ENCODE measurements around the gene KCNK10. TPM values are rescaled to one million over a fixed set of nuclear protein-coding genes. Genes with fewer than 3 reads are reported as not detected.

KCNK10 gene
- total RNA-seq, 1 experiment from 2014 or later = not detected

DNA sequence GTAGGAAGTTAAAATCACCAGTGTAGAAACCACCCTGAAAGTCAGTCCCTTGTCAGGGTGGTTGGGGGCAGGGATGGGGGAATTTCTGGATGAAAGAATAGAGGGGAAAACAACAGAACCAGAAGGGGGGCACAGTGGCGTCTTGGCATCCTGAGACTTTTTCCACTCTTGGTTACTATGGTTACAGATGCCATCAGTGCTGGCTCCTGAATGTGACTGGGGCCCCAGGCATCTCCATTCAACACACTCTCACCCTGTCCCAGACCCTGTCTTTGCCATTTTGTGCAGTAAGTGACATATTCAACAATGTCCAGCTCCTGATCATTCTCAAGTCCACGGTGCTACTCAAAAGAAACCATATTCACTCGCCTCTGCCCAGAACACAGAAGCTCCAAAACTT is 11.3 kb downstream of the KCNK10 start:
- ChIA-PET CTCF (no interaction called here), POLR2A (ENCODE audit: low non-redundant PET) (no interaction called here)
- no peak for DNase-seq (ENCODE audit: low spot score)
- no peaks in the 10 kb centered on the region for H3K36me3 ChIP-seq (ENCODE audit: insufficient read depth, low read length, poor library complexity, severe bottlenecking)
- H3K4me3 ChIP-seq (ENCODE audit: low read depth, low read length, poor library complexity, severe bottlenecking) = no peak overlapping the region
- BruUV-seq (replicated peaks) = no TSS peak
- intact Hi-C loops (cut with micrococcal nuclease; ENCODE audit: unreplicated experiment) = no loop called here
- H3K9me3 ChIP-seq (ENCODE audit: low read depth, low read length, poor library complexity, severe bottlenecking) = no peaks in the 10 kb centered on the region
- H3K4me1 ChIP-seq (ENCODE audit: insufficient read depth, low read length, poor library complexity, severe bottlenecking) = no peaks in the 10 kb centered on the region
- peaks cover 12% of the 10 kb centered on the region for H3K27me3 ChIP-seq (replicated peaks; ENCODE audit: insufficient read depth, low read depth, low read length, poor library complexity)
- no peak overlapping the region for H3K27ac ChIP-seq (ENCODE audit: low read depth, low read length, poor library complexity, severe bottlenecking)
- TF ChIP-seq EZH2 (IDR thresholded peaks at IDR 0.05; ENCODE audit: borderline replicate concordance, low read depth, low read length, poor library complexity, severe bottlenecking) = no peak
- TF ChIP-seq, protein P1, sequence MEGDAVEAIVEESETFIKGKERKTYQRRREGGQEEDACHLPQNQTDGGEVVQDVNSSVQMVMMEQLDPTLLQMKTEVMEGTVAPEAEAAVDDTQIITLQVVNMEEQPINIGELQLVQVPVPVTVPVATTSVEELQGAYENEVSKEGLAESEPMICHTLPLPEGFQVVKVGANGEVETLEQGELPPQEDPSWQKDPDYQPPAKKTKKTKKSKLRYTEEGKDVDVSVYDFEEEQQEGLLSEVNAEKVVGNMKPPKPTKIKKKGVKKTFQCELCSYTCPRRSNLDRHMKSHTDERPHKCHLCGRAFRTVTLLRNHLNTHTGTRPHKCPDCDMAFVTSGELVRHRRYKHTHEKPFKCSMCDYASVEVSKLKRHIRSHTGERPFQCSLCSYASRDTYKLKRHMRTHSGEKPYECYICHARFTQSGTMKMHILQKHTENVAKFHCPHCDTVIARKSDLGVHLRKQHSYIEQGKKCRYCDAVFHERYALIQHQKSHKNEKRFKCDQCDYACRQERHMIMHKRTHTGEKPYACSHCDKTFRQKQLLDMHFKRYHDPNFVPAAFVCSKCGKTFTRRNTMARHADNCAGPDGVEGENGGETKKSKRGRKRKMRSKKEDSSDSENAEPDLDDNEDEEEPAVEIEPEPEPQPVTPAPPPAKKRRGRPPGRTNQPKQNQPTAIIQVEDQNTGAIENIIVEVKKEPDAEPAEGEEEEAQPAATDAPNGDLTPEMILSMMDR (conservative IDR thresholded peaks at IDR 0.05; ENCODE audit: low read depth, low read length) = no peak

- H3K4me1 ChIP-seq (ENCODE audit: insufficient read depth, low read length, poor library complexity, severe bottlenecking) = no peaks in the 10 kb centered on the region
- intact Hi-C loops (cut with micrococcal nuclease; ENCODE audit: unreplicated experiment) = no loop called here
- no peak overlapping the region for H3K27ac ChIP-seq (ENCODE audit: low read depth, low read length, poor library complexity, severe bottlenecking)
- no peak overlapping the region for H3K4me3 ChIP-seq (ENCODE audit: low read depth, low read length, poor library complexity, severe bottlenecking)
- POLR2A ChIA-PET (ENCODE audit: low non-redundant PET) = no interaction called here
- H3K27me3 ChIP-seq (replicated peaks; ENCODE audit: insufficient read depth, low read depth, low read length, poor library complexity) = peaks cover 3% of the 10 kb centered on the region
- CTCF ChIA-PET = no interaction called here
- no peaks in the 10 kb centered on the region for H3K9me3 ChIP-seq (ENCODE audit: low read depth, low read length, poor library complexity, severe bottlenecking)
- no peak for TF ChIP-seq EZH2 (IDR thresholded peaks at IDR 0.05; ENCODE audit: borderline replicate concordance, low read depth, low read length, poor library complexity, severe bottlenecking)
- TF ChIP-seq, protein P1 (conservative IDR thresholded peaks at IDR 0.05; ENCODE audit: low read depth, low read length) = no peak
- H3K36me3 ChIP-seq (ENCODE audit: insufficient read depth, low read length, poor library complexity, severe bottlenecking) = no peaks in the 10 kb centered on the region
- DNase-seq (ENCODE audit: low spot score) = no peak
- no TSS peak for BruUV-seq (replicated peaks)
Measured at GRCh38 chr14:88310449-88310848, 12.6 kb downstream of the KCNK10 start.

DNA sequence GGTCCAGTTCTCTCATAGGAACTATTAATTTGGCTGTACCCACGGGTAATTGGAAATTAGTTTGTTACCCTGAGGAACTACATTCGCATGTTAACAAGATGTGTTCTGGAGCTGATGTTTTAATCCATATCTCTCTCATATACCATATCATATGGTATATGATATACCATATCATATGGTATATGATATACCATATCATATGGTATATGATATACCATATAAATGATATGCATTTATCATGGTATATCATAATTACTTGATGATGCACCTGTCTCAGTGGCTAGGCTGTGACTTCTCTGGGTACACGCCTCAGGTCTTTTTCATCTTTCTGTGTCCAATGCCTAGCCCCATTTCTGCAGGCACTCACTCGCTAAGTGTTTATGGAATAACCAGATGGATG is 13.0 kb downstream of the KCNK10 start:
- Histone ChIP-seq H3K36me3 (ENCODE audit: insufficient read depth, low read length, poor library complexity, severe bottlenecking) (no peaks in the 10 kb centered on the region), H3K27me3 (replicated peaks; ENCODE audit: insufficient read depth, low read depth, low read length, poor library complexity) (no peaks in the 10 kb centered on the region), H3K4me1 (ENCODE audit: insufficient read depth, low read length, poor library complexity, severe bottlenecking) (no peaks in the 10 kb centered on the region), H3K27ac (ENCODE audit: low read depth, low read length, poor library complexity, severe bottlenecking) (no peak overlapping the region), H3K4me3 (ENCODE audit: low read depth, low read length, poor library complexity, severe bottlenecking) (no peak overlapping the region), H3K9me3 (ENCODE audit: low read depth, low read length, poor library complexity, severe bottlenecking) (no peaks in the 10 kb centered on the region)
- CTCF ChIA-PET = no interaction called here
- no TSS peak for BruUV-seq (replicated peaks)
- POLR2A ChIA-PET (ENCODE audit: low non-redundant PET) = no interaction called here
- no peak for TF ChIP-seq EZH2 (IDR thresholded peaks at IDR 0.05; ENCODE audit: borderline replicate concordance, low read depth, low read length, poor library complexity, severe bottlenecking)
- TF ChIP-seq, protein P1 (conservative IDR thresholded peaks at IDR 0.05; ENCODE audit: low read depth, low read length) = no peak
- no peak for DNase-seq (ENCODE audit: low spot score)
- intact Hi-C loops (cut with micrococcal nuclease; ENCODE audit: unreplicated experiment) = no loop called here
